Activated CD8-positive, alpha-beta memory T cell treated with anti-CD3 and anti-CD28 coated beads, Interleukin-2, amount 50 U/mL, for 24 hours (primary cell): ENCODE results near the gene GDAP1L1.
"Not testable (repeated sequence)": the region's sequence is repeated elsewhere in the genome, so short reads cannot be mapped to it uniquely, and the experiment has no call there.

Experiments
- DNase-seq: peaks from one replicate; pipeline ENCODE4 v3.0.0-alpha.2; 2020; ENCODE audit errors: extremely low read depth

The GDAP1L1 gene

GRCh38 chr20:44219791-44220190, 27.3 kb upstream of the GDAP1L1 start:
- no peak for DNase-seq

DNA sequence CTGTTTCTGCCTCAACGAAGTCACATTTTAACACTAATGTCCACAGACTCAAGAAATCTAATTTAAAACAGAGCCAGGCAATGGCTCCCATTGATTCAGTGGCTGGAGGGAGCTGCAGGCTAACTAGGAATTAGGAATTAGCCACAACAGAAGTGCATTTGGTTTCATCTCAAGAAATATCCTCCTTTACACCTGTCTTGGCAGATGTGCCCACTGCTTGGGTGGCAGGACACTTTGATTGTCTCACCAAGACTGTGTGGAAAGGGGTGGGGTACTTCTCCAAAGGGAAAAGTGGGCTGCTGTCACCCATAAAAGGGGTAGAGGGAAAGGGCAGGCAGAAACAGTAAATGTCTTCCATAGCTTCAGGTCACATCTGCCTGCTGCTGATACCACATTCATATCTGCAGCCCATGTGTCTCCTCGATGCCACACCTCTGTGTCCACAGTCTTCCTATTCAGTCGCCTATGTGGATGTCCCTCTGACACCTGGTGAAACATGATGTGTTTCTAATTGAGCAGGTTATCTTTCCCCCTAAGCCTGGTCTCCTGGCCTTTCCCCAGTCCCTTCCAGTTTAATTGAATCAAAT, 25.6 kb upstream of the GDAP1L1 start:
- DNase-seq = no peak

DNA sequence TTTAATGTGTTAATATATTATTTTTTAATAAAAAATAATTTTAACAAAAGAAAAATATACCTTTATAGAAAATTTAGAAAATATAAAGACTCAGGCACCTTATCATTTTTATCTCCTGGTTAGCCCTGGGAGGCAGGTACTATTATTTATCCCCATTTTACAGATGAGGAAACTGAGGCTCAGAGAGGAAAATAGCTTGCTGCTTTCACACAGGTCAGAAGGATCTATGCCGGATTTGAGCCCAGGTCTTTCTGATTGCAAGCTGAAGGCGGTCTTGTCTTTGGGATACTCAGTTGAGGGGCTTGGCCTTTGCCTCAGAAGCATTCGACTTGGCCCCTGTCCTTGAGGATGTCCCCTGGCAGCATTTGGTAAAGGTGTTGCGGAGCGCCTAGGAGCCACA, 25.1 kb upstream of the GDAP1L1 start:
- no peak for DNase-seq

- no peak for DNase-seq
Measured at GRCh38 chr20:44222633-44223368, 24.3 kb upstream of the GDAP1L1 start.

- DNase-seq = no peak
Measured at GRCh38 chr20:44223721-44224120, 23.4 kb upstream of the GDAP1L1 start.

GRCh38 chr20:44224637-44225036, 22.5 kb upstream of the GDAP1L1 start:
- no peak for DNase-seq

GRCh38 chr20:44228465-44229258, 18.4 kb upstream of the GDAP1L1 start:
- no peak for DNase-seq

- no peak for DNase-seq
Measured at GRCh38 chr20:44231193-44231592, 15.9 kb upstream of the GDAP1L1 start.

GRCh38 chr20:44231713-44232468, 15.2 kb upstream of the GDAP1L1 start:
- no peak for DNase-seq

- not testable (repeated sequence) for DNase-seq
Measured at GRCh38 chr20:44232469-44232856, 14.6 kb upstream of the GDAP1L1 start.

GRCh38 chr20:44233436-44234016, 13.6 kb upstream of the GDAP1L1 start:
- DNase-seq = no peak

DNA sequence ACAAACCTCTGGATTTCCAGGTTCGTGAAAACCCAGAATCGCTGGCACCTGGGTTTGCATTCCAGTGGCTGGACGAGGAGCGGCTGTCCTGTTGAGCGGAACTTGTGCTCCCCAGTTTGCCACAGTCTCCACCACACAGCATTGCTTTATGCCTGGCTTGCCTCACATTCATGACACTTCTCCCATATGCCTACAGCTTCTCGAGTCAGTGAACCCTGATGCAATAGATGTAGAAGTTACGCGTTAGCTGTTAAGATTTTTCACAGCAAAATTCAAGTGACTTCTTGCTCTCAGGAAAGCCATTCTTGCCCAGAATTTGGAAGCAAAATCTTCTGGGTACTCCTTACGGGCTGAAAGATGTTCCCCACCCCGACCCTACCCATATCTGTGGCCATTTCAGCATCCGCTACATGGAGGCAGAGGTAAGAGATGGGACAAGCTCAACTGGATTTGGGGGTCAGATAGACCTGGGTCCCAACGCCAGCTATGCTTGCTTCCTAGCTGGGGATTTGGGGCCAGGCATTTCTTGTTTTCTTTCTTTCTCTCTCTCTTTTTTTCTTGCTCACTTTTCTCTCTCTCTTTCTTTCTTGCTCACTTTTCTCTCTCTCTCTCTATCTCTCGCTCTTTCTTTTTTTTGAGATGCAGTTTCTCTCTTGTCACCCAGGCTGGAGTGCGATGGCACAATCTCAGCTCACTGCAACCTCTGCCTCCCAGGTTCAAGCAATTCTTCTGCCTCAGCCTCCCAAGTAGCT, 12.4 kb upstream of the GDAP1L1 start:
- DNase-seq = no peak

DNA sequence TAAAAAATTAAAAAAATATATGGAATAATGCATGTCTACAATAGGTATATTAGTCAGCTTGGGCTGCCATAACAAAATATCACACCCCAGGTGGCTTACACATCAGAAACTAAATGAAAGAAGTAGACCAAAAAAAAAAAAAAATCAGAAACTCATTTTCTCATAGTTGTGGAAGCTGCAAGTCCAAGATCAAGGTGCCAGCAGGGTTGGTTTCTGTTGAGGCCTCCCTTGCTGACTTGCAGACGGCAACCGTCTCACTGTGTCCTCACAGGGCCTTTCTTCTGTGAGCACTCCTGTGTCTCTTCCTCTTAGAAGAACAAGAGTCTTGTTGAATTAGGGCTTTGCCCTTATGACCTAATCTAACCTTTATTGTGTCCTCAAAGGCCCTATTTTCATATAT, 11.4 kb upstream of the GDAP1L1 start:
- DNase-seq = no peak

DNA sequence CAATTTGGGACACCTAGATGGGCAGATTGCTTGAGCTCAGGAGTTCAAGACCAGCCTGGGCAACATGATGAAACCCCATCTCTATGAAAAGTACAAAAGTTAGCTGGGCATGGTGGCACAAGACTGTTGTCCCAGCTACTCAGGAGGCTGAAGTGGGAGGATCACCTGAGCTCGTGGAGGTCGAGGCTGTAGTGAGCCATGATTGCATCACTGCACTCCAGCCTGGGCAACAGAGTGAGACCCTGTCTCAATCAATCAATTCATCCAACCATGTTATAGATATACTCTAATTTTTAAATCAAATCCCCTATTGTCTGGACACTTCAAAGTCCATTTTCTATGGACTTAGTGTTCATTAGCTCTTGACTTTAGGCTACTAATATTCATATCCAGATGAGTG, 10.3 kb upstream of the GDAP1L1 start:
- not testable (repeated sequence) for DNase-seq

- DNase-seq = no peak
Measured at GRCh38 chr20:44241796-44242195, 5.3 kb upstream of the GDAP1L1 start.

GRCh38 chr20:44245977-44246376, 1.1 kb upstream of the GDAP1L1 start:
- DNase-seq = no peak

DNA sequence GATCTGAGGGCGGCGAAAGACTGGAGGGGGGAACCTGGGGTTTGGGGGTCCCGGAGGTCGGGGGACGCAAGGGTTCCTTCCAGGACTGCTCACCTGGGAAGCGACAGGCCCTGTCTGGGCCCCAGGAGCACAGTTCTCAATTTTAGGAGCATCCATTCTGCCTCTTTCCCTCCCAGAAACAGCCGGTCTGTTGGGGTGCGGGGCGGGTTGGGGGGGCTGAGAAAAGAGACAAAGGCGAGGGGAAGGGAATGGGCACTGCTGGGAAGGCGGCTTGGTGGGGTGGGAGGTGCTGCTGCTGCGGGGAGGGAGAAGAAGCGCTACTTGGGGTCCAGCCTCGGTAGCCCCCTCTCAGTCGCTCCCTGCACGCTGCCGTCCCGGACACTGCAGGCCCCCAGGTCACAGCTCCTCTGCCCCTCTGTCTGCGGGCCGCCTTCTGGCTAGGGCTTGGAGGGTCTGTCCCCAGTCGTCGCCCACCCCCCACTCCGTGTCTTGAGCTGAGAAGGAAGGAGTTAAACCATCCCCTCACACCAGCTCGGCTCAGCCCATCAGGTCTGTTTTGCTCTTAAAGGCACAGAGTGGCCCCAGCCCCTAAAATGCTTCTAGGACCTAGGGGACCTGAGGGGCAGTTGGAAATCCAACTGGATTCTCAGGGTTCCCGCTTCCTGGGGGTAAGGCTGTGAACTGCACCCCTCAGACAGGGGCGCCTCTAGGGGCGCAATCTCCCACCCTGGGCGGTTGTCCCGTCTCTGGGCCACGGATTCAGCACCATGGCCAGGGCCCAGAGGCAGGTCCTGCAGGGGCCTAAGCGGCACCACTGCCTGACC, 690 bp downstream of the GDAP1L1 start:
- DNase-seq = no peak

DNA sequence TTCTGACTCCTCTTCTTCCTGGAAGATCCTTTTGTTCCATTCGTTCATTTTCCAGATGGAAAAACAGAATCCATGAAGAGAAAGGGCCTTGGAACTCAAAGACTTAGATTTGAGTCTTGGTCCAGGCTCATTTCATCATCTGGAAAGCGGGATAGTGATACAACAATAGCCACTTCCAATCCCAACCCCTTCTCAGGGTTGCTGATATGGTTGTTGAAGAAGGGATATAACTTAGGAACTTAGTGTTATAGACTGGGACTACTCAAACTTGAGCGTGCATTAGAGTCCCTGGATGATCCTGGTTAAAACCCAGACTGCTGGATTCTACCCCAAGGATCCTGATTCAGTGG, 1.3 kb downstream of the GDAP1L1 start:
- DNase-seq = no peak

- no peak for DNase-seq
Measured at GRCh38 chr20:44251284-44251683, 4.2 kb downstream of the GDAP1L1 start.

DNA sequence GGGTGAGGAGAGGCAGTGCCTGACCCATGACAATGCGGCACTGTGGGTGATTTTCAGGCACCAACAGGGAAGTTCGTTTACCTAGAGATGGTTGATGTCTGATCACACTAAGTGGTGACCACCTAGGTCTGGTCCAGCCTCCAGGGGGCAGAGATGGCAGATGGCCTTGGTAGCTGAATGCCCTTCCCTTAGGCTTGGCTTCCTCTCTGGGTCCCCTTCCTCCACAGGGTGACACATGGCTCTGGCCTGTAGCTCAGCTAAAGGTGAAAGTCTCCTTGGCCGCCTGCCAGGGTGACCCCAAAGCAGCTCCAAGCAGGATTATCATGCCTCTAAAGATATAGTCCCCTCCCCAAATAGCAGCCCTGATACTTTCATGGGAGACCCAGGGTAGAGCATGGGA, 6.4 kb downstream of the GDAP1L1 start:
- DNase-seq = no peak
